Embryonic facial prominence (tissue), 1 donor: ENCODE data around the gene OR6C6.
"Not testable (repeated sequence)": the region's sequence is repeated elsewhere in the genome, so short reads cannot be mapped to it uniquely, and the experiment has no call there.

Experiments
- DNase-seq: peaks from one replicate; pipeline ENCODE4 v3.0.0-alpha.2; 2016; ENCODE audit errors: extremely low spot score

OR6C6 gene

DNA sequence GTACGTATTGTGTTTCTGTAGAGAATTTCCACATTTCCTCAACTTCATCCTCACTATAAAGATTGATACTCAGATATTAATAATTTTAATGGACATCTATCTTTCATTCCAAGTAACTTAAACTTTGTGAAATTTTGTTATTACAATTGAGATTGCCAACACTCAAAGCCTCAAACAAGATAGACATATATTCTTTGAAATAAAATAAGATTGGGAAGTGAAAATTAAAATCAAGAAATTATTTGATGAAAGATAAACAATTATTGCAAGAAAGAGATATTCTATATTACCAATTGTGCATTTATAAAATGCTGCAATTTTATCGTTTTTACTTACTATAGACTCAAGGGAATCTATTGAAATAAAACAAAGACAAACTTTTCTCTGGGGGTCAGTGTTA is at the start of gene OR6C6:
OR6C6 (minus strand) TSS at position 101 of the 400 bp plus-strand sequence. CDS start 1,337 bp downstream, outside the sequence.
- DNase-seq: no peak

DNA sequence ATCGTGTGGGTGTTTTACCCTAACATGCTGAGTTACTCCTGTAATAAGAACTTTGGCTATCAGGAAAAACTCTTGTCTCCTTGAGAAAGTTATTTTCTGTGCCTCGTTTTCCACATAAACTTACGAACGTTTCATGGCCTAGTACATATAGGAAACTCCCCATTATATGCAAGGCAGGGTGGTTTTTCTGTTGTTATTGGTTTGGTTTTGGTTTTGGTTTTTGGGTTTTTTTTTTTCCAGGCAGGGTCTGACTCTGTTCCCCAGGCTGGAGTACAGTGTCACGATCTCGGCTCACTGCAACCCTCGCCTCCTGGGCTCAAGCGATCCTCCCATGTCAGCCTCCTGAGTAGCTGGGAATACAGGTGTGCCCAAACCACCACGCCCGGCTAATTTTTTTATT is 39.6 kb upstream of the OR6C6 start:
- no peak for DNase-seq

DNA sequence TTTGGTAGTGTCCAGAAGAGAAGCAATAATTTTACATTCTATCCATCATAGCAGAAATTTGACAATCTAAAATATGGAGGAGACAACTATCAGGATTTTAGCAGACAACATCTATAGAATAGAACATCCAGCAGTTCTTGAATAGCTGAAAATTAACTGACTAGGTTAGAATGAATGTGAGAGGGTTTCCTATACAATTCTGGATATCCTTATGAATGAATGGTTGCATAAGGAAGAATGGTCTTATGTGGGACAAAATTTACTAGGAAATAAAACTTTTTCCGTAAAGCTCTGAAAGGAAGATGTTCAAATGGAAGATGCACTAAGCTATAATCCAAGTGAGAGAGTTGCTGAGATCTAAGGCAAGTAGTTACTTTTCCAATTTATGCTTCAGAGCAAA is 34.1 kb upstream of the OR6C6 start, which contains the start of gene OR6C3:
OR6C3 (plus strand) TSS at position 301 of the 400 bp plus-strand sequence. CDS start 955 bp downstream, outside the sequence.
- no peak for DNase-seq

DNA sequence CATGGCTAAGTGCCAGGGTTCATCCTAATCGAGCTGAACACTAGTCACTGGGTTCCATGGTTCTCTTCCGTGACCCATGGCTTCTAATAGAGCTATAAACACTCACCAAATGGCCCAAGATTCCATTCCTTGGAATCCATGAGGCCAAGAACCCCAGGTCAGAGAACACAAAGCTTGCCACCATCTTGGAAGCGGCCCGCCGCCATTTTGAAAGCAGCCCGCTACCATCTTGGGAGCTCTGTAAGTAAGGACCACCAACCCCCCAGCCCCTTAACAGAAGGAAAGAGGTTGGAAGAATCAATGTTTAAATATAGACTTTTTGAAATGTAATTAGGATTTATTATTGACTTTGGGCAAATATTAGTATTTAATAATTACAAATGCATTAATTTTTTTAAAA is 29.4 kb upstream of the OR6C6 start:
- not testable (repeated sequence) for DNase-seq

DNA sequence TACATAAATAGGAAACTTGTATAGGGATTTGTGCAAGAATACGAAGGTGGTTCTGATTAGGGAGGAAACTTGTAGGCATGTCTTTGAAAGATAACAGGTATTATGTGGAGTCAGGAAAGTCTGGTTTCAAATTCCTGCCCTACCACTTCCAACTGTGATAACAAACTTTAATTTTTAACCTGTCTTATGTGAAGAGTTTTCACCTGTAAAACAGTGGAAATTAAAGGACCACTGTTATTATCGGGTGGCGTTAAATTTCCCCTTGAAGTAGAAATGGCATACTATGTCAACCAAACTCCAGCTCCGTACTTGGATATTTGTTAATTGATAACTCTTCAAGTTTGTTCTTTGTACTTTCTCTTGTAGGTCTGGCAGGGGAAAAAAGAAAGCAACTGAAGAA is 23.8 kb upstream of the OR6C6 start:
- no peak for DNase-seq

DNA sequence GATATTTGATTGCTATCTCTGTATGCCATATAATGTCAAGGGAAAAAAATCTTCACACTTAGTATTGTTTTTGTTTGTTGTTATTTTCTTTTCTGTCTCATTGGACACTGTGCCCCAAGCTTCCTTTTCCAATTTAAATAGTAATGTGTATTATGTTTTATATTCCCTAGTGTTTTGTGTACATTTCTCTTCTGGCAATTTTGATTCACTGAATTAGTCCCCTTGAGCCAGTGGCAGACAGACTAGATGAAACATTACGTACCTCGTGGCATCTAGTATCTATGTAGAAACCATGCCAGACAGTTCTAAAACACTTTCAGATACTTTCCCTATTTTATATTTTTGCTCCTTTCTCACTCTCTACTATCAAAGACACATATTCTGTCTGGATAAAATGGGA is 17.7 kb upstream of the OR6C6 start, which contains the start of gene OR6C1:
OR6C1 (plus strand) TSS at position 301 of the 400 bp plus-strand sequence. CDS start 6,257 bp downstream, outside the sequence.
- DNase-seq: no peak

GRCh38 chr12:55289999-55290398 is 6.4 kb downstream of the OR6C6 start:
- no peak for DNase-seq

DNA sequence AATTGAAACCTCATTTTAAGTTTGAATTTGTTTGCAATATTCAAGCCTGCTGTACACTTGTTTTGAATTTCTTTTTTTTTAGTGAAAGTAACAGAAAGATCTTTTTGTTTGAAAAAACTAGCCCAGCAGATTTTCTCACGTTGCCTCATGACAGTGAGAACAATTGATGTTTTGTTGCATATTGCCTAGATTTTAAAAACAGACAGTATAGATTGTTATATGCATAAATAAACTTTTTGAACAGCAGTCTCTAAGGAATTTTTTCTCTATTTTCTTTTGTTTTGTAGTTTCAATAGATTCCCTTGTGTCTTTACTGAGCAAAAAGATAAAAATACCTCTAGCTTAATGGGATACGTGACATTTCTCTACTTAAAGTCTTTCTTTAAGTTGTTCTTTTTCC is 15.4 kb downstream of the OR6C6 start:
- DNase-seq: no peak

DNA sequence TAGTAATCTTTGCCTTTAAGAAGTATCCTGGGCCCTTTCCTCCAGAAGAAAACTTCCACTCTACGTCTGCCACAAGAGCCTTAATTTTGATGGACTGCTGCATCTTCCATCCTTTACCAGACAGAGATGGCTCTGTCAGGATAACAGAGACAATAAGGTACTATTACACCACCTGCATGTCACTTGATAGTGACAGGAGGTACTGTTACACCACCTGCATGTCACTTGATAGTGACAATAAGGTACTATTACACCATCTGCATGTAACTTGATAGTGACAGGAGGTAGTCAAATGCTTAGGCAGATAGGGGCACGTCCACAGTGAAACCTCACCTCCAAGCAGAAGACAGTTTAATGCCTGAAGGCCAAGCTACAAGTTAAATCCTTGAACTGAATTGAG is 38.1 kb downstream of the OR6C6 start:
- no peak for DNase-seq

DNA sequence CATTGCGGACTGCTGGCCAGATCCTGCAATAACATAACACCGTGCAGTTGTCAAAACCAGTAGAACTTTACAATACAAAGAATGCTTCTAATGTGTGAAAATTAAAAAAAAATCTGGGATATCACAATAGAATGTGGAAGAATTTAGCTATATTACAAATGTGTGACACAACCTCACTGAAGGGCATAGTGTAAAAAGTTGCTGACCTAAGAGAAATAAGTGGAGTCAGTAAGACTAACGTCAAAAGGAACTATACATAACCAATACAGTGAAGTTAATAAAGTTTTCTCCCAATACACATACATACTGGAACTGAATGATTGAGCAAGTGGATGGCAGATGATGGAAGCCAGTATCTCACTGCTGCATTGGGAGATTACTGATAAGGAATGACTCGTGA is 39.5 kb downstream of the OR6C6 start:
- DNase-seq: no peak

GRCh38 chr12:55253281-55253680 is 43.1 kb downstream of the OR6C6 start:
- no peak for DNase-seq

DNA sequence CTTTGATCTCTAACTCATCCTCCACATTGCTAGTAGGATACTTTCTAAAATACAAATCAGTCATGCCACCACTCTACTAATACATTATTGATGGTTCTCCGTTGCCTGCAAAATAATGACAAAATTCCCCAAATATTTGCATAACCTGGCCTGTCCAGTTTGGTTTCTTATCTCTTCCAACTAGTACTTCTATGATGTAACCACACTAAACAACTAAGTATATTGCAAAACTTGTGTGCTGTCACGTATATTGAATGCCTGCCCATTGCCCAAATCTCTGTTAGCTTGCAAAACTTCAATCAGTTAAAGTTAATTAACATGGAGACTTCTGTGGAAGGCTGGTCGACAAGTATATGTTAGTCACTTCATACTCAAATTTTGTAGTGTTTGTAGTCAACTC is 45.4 kb downstream of the OR6C6 start:
- DNase-seq: no peak

DNA sequence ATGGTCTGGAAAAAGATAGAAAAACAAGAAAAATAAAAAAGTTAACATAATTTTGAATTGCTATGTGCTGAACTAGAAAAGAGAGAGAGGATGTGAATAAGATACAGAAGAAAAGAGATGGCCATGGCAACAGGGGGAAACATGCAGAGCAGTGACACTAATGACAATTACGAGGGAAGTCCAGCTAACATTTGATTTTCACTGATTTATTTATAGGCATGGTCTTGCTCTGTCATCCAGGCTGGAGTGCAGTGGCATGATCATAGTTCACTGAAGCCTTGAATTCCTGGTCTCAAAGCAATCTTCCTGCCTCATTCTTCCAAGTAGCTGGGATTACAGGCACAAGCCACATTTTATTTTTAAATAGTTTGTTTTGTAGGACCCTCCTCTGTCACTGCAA is 50.2 kb downstream of the OR6C6 start:
- no peak for DNase-seq

DNA sequence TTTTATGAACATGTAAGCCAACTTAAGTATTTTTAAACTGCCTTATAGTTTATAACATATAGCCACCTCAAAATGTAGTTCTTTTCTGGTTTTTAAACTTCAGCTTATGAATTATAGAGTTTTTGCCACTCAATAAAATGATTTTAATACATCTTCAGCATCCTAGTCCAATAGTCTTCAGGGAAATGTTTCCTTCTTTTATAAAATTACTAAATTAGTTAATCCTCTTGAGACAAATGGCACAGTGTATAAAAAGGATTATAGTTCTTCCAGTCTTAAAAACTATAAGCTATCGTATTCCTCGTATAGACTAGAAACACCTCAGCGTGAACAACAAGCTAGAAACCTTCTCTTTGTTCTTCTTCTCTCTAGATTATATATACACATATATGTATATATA is 52.1 kb downstream of the OR6C6 start, which contains the start of gene OR6C74:
OR6C74 (plus strand) TSS at position 301 of the 400 bp plus-strand sequence. CDS start 2,679 bp downstream, outside the sequence.
- no peak for DNase-seq
